HepG2 (cell line): ENCODE measurements around the gene ATRIP. TPM values are rescaled to one million over a fixed set of nuclear protein-coding genes. Genes with fewer than 3 reads are reported as not detected.

Experiments used
- BRD4 ChIP-seq: sonication (generic); formaldehyde crosslinking; IDR thresholded peaks from 2 replicates; pipeline ENCODE4 v1.4.0; 2020; ENCODE audit warnings: missing genetic modification reagents
- CCAR2 ChIP-seq: fragments of 200-400 bp; formaldehyde crosslinking; optimal IDR thresholded peaks from 2 replicates; pipeline ENCODE3; 2018; ENCODE audit warnings: low read depth, mild to moderate bottlenecking, low read length, moderate library complexity
- ELF1 ChIP-seq: sonication (generic); formaldehyde crosslinking; IDR thresholded peaks from 2 replicates; pipeline ENCODE4 v1.4.0; 2020; ENCODE audit warnings: missing genetic modification reagents
- SIN3A ChIP-seq: IDR thresholded peaks from 2 replicates; pipeline ENCODE4 v1.6.1; 2011; ENCODE audit warnings: low read depth, mild to moderate bottlenecking, control low read depth, low read length, borderline replicate concordance
- ZNF20 ChIP-seq: sonication (generic); formaldehyde crosslinking; IDR thresholded peaks from 2 replicates; pipeline ENCODE4 v1.4.0; 2020; ENCODE audit warnings: mild to moderate bottlenecking, moderate library complexity, missing genetic modification reagents
- ZNF224 ChIP-seq: sonication (generic); formaldehyde crosslinking; IDR thresholded peaks from 2 replicates; pipeline ENCODE4 v1.5.0; 2020; ENCODE audit warnings: mild to moderate bottlenecking, missing genetic modification reagents
- ZNF235 ChIP-seq: sonication (generic); formaldehyde crosslinking; IDR thresholded peaks from 2 replicates; pipeline ENCODE4 v1.8.1; 2023; ENCODE audit warnings: mild to moderate bottlenecking, missing genetic modification reagents, borderline replicate concordance
- ZNF350 ChIP-seq: sonication (generic); formaldehyde crosslinking; IDR thresholded peaks from 2 replicates; pipeline ENCODE4 v1.4.0; 2020; ENCODE audit warnings: mild to moderate bottlenecking, low read depth, missing genetic modification reagents, borderline replicate concordance
- ZNF432 ChIP-seq: sonication (generic); formaldehyde crosslinking; IDR thresholded peaks from 2 replicates; pipeline ENCODE4 v1.5.0; 2020; ENCODE audit warnings: missing genetic modification reagents, mild to moderate bottlenecking, borderline replicate concordance
- ZNF564 ChIP-seq: sonication (generic); formaldehyde crosslinking; IDR thresholded peaks from 2 replicates; pipeline ENCODE4 v1.8.1; 2023; ENCODE audit warnings: mild to moderate bottlenecking, missing genetic modification reagents
- ZNF607 ChIP-seq: sonication (generic); formaldehyde crosslinking; IDR thresholded peaks from 2 replicates; pipeline ENCODE4 v1.5.1; 2020; ENCODE audit warnings: missing genetic modification reagents, mild to moderate bottlenecking, borderline replicate concordance
- ZNF713 ChIP-seq: sonication (generic); formaldehyde crosslinking; IDR thresholded peaks from 2 replicates; pipeline ENCODE4 v1.4.0; 2020; ENCODE audit warnings: mild to moderate bottlenecking, missing genetic modification reagents
- ZNF75D ChIP-seq: sonication (generic); formaldehyde crosslinking; IDR thresholded peaks from 2 replicates; pipeline ENCODE4 v1.8.1; 2023; ENCODE audit warnings: missing genetic modification reagents, mild to moderate bottlenecking, borderline replicate concordance
- ZNF772 ChIP-seq: sonication (generic); formaldehyde crosslinking; IDR thresholded peaks from 2 replicates; pipeline ENCODE4 v1.5.0; 2020; ENCODE audit warnings: mild to moderate bottlenecking, missing genetic modification reagents
- ZNF777 ChIP-seq: sonication (generic); formaldehyde crosslinking; IDR thresholded peaks from 2 replicates; pipeline ENCODE4 v1.4.0; 2020; ENCODE audit warnings: missing genetic modification reagents
- polyA plus RNA-seq, 8 experiments: library from polyadenylated mRNA; depleted of rRNA in 3 of 8; stranded (reverse) in 7 of 8; unstranded in 1 of 8; fragments of >200 nt; fragmentation: Illumina TruSeq in 4 of 8; extraction: Trizol in 4 of 8; gene quantifications; 2 replicates each; pipeline versions ENCODE4 v1.2.1 to v1.2.3, GENCODE V29; 2011 to 2016; ENCODE audit warnings: low read depth in 4 of 8, missing spikeins in 1 of 8, mixed read lengths in 1 of 8; ENCODE audit not compliant: insufficient read depth in 1 of 8
- total RNA-seq, 5 experiments: library from RNA; depleted of rRNA; stranded (reverse); fragments of >200 nt; fragmentation: Illumina TruSeq; extraction: Trizol; gene quantifications; 2 replicates each; pipeline ENCODE4 v1.2.3, GENCODE V29; 2016; ENCODE audit warnings: low read depth in 1 of 5
- TF ChIP-seq, protein P1 (sequence below): sonication (generic); formaldehyde crosslinking; IDR thresholded peaks from 2 replicates; pipeline ENCODE4 v1.5.1; 2020; ENCODE audit warnings: mild to moderate bottlenecking, missing genetic modification reagents, borderline replicate concordance
- TF ChIP-seq, protein P2 (sequence below): IDR thresholded peaks from 2 replicates; pipeline ENCODE4 v1.4.0; 2020; ENCODE audit warnings: mild to moderate bottlenecking, missing genetic modification reagents
- TF ChIP-seq, protein P3 (sequence below): sonication (generic); formaldehyde crosslinking; IDR thresholded peaks from 2 replicates; pipeline ENCODE4 v1.9.0; 2021; ENCODE audit warnings: missing genetic modification reagents, borderline replicate concordance

The ATRIP gene
- total and polyA plus RNA-seq, 2 of the 13 experiments (the other 11 are each of a cell fraction or from before 2014, with no cell fraction given) = 5.1 to 12.5 TPM

DNA sequence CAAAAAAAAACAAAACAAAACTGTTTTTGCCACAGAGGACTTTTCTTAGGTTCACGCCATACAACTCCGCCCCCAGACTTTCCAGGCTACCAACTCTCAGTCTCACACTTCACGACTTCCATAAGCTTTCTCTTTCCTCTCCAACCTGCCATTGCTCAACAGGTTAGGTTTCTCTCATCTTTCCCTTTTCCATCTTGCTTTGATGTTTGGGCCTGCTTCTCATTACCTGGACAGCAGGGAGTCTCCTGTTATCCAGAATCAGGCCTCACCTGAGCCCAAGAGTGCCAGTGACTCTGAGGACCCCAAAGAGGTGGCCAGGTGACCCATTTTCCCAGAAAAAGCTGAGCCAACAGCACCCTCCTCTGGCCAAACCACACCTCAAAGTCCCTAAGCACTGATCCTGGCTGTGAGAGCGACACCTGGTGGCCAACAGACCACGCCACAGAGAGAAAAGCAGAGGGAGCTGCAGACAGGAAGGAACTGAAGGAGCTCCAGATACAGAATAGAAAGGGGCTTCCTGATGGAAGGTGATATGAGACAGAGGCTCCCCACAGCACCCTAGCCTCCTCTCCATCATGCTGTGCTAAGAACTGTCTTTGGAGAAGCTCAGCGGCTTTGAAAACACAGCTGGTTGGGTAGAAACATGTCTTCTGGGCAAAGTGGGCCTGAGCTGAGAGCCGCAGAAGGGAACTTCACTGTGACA lies 10.6 kb upstream of the ATRIP start (continued):
- TF ChIP-seq, protein P1, sequence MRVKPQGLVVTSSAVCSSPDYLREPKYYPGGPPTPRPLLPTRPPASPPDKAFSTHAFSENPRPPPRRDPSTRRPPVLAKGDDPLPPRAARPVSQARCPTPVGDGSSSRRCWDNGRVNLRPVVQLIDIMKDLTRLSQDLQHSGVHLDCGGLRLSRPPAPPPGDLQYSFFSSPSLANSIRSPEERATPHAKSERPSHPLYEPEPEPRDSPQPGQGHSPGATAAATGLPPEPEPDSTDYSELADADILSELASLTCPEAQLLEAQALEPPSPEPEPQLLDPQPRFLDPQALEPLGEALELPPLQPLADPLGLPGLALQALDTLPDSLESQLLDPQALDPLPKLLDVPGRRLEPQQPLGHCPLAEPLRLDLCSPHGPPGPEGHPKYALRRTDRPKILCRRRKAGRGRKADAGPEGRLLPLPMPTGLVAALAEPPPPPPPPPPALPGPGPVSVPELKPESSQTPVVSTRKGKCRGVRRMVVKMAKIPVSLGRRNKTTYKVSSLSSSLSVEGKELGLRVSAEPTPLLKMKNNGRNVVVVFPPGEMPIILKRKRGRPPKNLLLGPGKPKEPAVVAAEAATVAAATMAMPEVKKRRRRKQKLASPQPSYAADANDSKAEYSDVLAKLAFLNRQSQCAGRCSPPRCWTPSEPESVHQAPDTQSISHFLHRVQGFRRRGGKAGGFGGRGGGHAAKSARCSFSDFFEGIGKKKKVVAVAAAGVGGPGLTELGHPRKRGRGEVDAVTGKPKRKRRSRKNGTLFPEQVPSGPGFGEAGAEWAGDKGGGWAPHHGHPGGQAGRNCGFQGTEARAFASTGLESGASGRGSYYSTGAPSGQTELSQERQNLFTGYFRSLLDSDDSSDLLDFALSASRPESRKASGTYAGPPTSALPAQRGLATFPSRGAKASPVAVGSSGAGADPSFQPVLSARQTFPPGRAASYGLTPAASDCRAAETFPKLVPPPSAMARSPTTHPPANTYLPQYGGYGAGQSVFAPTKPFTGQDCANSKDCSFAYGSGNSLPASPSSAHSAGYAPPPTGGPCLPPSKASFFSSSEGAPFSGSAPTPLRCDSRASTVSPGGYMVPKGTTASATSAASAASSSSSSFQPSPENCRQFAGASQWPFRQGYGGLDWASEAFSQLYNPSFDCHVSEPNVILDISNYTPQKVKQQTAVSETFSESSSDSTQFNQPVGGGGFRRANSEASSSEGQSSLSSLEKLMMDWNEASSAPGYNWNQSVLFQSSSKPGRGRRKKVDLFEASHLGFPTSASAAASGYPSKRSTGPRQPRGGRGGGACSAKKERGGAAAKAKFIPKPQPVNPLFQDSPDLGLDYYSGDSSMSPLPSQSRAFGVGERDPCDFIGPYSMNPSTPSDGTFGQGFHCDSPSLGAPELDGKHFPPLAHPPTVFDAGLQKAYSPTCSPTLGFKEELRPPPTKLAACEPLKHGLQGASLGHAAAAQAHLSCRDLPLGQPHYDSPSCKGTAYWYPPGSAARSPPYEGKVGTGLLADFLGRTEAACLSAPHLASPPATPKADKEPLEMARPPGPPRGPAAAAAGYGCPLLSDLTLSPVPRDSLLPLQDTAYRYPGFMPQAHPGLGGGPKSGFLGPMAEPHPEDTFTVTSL (CRISPR knock-in tag) = no peak
- no peak for TF ChIP-seq ZNF432 (CRISPR knock-in tag)
- TF ChIP-seq BRD4 = no peak
- no peak for TF ChIP-seq ZNF772
- TF ChIP-seq ZNF564 (CRISPR knock-in tag) = no peak
- TF ChIP-seq ZNF224 (CRISPR knock-in tag) = no peak
- TF ChIP-seq ZNF777 (CRISPR knock-in tag) = no peak
- no peak for TF ChIP-seq ZNF607
- no peak for TF ChIP-seq ZNF713 (CRISPR knock-in tag)
- TF ChIP-seq SIN3A = 0 out of 2 replicates have a peak, but pooled peaks have one; percentile 9
- no peak for TF ChIP-seq ZNF75D
- no peak for TF ChIP-seq ZNF20
- TF ChIP-seq, protein P2, sequence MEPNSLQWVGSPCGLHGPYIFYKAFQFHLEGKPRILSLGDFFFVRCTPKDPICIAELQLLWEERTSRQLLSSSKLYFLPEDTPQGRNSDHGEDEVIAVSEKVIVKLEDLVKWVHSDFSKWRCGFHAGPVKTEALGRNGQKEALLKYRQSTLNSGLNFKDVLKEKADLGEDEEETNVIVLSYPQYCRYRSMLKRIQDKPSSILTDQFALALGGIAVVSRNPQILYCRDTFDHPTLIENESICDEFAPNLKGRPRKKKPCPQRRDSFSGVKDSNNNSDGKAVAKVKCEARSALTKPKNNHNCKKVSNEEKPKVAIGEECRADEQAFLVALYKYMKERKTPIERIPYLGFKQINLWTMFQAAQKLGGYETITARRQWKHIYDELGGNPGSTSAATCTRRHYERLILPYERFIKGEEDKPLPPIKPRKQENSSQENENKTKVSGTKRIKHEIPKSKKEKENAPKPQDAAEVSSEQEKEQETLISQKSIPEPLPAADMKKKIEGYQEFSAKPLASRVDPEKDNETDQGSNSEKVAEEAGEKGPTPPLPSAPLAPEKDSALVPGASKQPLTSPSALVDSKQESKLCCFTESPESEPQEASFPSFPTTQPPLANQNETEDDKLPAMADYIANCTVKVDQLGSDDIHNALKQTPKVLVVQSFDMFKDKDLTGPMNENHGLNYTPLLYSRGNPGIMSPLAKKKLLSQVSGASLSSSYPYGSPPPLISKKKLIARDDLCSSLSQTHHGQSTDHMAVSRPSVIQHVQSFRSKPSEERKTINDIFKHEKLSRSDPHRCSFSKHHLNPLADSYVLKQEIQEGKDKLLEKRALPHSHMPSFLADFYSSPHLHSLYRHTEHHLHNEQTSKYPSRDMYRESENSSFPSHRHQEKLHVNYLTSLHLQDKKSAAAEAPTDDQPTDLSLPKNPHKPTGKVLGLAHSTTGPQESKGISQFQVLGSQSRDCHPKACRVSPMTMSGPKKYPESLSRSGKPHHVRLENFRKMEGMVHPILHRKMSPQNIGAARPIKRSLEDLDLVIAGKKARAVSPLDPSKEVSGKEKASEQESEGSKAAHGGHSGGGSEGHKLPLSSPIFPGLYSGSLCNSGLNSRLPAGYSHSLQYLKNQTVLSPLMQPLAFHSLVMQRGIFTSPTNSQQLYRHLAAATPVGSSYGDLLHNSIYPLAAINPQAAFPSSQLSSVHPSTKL (CRISPR knock-in tag) = 0 out of 2 replicates have a peak, but pooled peaks have one; percentile 33
- no peak for TF ChIP-seq CCAR2
- TF ChIP-seq ZNF350 = peak; percentile 68
- TF ChIP-seq ZNF235 (CRISPR knock-in tag) = no peak
- TF ChIP-seq, protein P3, sequence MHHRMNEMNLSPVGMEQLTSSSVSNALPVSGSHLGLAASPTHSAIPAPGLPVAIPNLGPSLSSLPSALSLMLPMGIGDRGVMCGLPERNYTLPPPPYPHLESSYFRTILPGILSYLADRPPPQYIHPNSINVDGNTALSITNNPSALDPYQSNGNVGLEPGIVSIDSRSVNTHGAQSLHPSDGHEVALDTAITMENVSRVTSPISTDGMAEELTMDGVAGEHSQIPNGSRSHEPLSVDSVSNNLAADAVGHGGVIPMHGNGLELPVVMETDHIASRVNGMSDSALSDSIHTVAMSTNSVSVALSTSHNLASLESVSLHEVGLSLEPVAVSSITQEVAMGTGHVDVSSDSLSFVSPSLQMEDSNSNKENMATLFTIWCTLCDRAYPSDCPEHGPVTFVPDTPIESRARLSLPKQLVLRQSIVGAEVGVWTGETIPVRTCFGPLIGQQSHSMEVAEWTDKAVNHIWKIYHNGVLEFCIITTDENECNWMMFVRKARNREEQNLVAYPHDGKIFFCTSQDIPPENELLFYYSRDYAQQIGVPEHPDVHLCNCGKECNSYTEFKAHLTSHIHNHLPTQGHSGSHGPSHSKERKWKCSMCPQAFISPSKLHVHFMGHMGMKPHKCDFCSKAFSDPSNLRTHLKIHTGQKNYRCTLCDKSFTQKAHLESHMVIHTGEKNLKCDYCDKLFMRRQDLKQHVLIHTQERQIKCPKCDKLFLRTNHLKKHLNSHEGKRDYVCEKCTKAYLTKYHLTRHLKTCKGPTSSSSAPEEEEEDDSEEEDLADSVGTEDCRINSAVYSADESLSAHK (CRISPR knock-in tag) = no peak
- TF ChIP-seq ELF1 (CRISPR knock-in tag) = peak; percentile 38; the same call in 1 of the 2 replicates
